Kasumi-1 (cell line): ENCODE measurements around the gene SMARCD3.

Source experiments
- DNase-seq, 2 experiments: peaks; one replicate each; lab custom pipeline; 2025; lab: John Stamatoyannopoulos, UW

Gene SMARCD3

DNA sequence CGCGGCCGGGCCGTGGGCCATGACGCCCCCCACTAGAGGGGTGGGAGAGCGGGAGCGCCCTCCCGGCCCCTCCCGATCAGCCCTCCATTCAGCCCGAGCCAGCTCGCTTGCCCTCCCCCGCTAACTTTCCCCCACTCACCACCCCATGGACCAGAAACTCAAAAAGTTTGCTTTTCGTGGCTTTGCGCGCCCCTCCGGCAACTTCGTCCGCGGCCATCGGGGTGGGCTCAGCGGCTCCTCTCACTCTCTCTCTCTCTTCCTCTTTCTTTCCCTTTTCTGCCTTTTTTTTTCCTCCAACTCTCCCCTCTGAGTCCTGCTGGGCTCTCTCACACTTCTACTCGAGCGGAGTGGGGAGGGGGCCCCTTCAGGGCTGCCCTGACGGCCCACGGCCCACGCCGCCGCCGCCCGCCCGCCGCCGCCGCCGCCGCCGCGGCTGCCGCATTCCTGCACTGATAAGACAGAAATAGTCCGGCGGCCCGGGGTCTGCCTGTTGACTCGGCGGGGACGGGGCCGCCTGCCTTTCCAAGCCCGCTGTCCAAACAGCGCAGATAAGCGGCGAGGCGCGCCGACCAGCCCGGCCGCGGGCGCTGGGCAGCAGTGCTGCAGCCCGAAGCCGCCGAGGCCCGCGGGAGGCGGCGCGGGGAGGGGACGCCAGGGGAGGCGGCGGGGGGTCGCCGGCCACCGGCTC is at the start of gene SMARCD3:
SMARCD3 (minus strand) TSS at position 349 of the 688 bp plus-strand sequence; CDS start at position 217, 132 bp downstream.
- no peak for DNase-seq

DNA sequence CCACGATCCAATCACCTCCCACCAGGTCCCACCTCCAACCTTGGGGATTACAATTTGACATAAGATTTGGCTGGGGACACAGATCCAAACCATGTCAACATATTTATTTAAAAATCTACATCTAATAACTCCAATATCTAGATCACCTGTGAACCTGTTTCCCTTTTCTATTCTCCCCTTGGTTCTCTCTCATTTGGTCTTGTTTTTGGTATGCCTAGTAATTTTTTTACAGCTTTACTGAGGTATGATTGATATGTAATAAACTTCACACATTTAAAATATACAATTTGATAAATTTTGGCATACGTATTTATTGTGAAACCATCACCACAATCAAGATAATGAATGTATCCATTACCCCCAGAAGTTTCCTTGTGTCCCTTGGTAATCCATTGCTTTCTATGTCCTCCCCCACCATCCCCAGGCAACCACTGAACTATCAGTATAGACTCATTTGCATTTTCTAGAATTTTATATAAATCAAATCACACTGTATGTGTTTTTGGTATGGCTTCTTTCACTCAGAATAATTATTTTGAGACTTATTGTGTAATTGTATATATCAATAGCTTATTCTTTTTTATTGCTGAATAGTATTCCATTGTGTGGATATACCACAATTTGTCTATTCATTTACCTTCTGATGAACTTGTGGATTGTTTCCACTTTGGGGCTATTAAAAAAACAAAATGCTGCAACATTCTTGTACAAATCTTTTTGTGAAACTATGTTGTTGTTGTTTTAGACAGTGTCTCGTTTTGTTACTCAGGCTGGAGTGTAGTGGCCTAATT is 47.9 kb upstream of the SMARCD3 start:
- no peak for DNase-seq

DNA sequence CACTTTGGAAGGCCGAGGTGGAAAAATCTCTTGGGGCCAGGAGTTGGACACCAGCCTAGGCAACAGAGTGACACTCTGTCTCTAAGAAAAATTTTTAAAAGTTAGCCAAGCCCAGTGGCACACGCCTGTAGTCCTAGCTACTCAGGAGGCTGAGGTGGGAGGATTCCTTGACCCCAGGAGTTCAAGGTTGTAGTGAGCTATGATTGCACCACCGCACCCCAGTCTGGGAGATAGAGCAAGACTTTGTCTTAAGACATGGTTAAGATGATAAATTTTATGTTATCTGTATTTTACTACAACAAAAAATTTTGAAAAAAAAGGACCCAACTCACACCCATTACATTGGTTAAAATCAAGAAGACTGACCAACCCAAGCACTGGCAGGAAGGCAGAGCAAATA is 44.4 kb upstream of the SMARCD3 start:
- no peak for DNase-seq

DNA sequence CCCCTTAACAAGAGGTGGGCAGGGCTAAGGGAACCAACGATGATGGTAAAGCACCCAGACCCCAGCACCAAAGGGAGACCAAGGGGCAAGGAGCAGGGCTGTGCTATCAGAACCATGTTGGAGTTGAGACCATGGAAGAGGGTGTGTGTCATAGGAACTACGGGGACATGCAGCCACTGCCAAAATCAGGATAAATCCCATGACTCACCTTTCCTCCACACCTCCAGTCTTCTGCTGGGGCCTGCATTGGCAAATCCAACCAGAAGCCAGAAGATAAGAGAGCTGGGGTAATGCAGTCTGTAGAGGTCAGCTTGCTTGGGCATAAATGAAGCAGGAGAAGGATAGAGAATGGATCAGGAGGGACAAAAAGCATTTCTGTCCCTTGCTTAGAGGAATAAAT is 42.7 kb upstream of the SMARCD3 start:
- no peak for DNase-seq

DNA sequence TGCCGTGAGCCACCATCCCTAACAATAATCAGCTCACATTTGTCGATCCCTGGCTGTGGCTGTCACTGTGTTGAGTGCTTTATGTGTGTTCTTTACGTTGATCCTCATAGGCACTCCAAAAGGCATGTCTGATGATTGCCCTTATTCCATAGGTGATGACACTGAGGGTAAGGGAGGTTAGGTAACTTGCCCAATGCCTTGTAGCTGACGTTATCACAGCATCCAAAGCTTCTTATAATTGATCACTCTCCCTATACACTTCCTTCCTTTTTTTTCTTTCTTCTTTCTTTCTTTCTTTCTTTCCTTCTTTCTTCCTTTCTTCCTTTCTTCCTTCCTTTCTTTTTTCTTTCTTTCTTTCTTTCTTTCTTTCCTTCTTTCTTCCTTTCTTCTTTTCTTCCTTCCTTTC is 41.9 kb upstream of the SMARCD3 start:
- no peak for DNase-seq

DNA sequence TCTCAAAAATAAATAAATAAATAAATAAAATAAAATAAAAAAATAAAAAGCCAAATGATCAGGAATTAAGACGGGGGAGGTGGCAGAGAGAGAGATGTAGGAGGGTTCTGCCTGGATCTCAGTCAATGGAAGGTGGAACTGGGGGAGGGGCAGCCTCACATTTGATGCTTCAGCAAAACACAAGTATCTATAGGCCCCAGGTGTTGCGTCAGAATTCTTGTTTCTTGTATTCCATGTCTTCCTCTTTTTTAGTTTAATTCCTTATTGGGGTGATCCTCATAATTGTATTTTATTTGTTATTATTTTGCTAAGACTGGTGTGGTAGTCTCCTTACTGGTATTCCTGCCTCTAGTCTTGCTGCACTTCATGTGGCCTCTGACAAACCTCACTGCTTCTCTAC is 41.4 kb upstream of the SMARCD3 start:
- peak in 1 of 2 experiments; percentile 8 for DNase-seq

DNA sequence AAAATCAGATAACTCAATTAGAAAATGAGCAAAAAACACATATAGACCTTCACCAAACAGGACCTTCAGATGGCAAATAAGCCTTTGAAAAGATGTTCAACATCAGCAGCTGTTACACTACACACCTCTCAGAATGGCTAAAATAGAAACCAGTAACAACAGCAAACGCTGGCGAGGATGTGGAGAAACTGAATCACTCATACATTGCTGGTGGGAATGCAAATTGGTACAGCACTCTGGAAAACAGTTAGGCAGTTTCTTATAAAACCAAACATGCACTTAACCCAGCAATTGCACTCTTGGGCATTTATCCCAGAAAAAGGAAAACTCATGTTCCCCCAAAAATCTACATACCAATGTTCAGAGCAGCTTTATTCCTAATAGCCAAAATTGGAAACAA is 37.7 kb upstream of the SMARCD3 start:
- no peak for DNase-seq

DNA sequence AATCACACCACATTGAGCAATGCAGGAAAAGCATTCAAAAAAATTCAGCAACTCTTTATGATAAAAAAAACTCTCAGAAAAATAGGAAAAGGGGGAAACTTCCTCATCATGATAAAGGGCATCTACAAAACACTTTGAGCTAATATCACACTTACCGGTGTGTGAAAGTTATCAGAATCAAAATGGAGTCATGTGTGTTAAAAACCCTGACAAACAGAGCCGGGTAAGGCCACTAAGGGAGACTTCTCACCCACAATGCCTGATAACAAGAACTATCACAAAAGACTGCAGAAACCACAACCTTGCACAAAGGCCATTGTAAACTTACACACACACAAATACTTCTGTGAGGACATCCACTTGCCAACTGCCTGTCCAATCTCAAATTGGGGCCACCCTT is 34.8 kb upstream of the SMARCD3 start:
- DNase-seq: no peak

DNA sequence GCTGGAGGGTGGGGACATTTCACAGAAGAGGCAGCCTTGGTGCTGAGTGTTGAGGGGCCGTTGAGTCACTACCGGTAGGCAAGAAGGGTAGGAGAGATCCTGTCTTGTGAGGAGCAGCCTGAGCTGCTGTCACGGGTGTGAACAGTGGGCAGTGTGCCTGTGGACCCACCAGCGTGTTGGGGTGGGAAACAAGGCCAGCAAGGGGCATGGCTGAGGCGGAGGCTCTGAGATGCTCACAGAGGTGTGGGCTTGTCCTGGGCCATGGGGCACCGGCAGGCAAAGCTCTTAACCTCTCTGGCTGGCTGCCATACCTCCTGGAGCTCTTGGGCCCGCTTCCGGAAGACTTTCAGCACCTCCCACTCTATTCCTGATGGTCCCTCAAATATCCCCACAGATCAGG is 33.6 kb upstream of the SMARCD3 start:
- DNase-seq: no peak

DNA sequence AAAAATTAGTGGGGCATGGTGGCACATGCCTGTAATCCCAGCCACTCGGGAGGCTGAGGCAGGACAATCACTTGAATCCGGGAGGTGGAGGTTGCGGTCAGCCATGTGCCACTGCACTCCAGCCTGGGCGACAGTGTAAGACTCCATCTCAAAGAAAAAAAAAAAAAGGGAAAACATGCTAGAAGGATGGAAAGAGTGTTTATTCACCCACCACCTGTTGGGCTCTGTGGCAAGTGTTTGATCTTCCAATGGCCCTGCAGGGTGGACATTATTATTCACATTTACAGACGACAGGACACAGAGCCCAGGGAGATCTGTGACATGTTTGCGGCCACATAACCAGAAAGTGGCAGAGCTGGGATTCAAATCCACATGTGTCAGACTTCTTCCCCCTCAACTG is 33.2 kb upstream of the SMARCD3 start:
- no peak for DNase-seq

DNA sequence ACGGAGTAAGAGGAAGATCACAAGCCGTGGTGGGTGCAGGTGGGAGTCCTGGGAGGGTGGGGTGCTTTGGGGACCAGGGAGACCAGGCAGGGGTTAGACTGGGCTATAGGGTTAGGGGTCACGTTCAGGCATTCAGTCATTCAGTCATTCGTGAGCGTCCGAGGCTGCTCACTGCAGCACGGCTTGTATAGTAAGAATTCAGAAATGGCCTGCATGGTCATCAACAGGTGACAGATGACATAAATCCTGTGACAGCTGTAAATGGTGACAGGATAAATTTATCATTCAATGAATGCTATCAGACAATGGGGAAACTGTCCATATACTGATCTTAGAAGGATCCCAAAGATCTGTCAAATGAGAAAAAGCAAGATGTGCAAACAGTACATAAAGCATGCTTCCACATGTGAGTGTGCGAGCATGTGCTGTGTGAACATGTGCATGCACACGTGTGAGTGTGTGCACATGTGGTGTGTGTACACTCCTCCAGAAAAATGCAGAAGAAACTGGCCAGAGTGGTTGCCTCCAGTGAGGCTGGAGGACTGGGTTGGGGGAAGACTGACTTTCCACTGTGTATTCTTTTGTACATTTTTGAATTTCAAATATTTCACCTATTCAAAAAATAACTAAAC is 32.0 kb upstream of the SMARCD3 start:
- no peak for DNase-seq

DNA sequence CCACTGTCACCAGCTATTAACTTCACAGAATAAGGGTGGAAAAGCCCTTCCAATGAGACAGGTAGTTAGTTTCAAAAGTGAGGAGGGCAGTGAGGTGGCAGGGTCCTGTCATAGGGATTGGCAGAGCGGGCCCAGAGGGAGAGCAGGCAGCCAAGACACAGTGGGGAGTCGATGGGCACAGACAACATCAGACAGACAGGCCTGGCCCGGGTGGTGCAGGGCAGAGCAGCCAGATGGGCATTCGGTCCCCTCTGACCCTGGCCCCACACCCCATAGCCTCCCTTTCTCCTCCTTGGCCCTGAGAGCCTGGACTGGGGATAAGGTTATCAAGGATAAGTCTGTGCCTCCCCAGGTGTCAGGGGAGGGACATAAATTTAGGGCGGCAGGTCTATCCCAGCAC is 31.4 kb upstream of the SMARCD3 start:
- DNase-seq: no peak

DNA sequence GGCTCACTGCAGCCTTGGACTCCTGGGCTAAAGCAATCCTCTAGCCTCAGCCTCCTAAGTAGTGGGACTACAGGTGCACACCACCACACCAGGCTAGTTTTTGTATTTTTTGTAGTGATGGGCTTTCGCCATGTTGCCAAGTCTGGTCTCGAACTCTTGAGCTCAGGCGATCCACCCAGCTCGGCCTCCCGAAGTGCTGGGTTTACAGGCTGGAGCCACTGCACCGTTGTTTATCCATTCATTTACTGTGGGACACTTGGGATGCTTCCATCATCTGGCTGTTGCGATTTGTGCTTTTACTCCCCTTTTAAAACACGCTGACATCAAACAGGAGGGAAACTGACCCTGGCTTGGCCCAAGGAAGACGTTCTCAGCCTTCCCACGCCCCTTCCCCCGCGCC is 30.5 kb upstream of the SMARCD3 start:
- DNase-seq: no peak

DNA sequence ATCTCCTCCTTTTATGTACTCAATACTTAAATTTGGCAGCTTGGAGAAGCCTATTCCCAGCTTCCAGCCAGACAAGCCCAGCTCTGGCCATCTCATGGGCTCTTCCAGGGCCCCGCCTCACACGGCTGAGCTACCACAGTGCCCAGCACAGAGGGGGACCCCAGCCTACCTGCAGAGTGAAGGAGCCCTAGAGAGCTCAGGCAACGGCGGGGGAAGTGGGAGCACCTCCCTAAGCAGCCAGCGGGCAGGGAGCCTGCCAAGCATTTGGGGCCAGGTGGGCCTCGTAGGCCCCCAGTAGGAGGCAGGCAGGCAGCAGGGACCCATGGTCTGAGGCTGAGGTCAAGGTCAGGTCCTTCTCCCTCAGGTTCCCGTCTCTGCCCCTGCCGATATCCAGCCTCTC is 29.1 kb upstream of the SMARCD3 start:
- no peak for DNase-seq

DNA sequence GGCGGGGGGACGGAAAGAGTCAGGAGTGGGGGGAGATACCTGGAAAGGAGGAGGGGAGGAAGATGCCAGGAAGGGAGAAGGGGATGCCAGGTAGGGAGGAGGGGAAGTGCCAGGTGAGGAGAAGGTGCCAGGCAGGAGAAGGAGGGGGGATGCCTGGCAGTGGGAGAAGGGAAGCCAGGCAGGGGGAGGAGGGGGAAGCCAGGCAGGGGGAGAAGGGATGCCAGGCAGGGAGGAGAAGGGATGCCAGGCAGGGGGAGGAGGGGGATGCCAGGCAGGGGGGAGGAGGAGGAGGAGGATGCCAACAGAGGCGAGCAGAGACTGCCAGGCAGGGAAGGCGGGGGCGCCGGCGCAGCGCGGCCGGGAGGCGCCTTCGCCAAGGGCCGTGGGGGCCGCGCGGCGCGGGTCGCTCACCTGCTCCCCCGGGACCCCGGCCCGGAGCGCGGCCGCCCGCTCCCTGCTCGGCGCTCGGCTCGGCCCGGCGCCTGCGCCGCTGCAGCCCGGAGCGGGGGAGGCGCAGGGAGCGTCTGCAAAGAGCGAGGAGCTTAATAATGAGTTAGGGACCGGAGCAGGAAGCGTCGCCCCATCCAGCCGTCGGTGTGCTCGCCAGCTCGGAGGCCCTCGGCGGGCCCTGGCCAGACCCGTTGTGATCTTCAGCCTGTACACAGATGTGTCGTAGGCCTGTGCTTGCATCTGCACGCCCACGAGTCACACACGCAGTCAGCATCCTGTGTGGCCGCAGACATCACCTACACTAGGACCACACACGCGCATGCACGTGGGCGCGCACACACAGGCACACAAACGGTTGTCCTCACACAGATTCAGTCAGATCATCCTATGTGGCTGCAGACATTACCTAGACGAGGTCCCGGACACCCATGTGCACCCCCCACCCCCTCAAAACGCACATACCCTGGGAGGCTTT is 28.4 kb upstream of the SMARCD3 start:
- peak; percentile 57 to 81 for DNase-seq

DNA sequence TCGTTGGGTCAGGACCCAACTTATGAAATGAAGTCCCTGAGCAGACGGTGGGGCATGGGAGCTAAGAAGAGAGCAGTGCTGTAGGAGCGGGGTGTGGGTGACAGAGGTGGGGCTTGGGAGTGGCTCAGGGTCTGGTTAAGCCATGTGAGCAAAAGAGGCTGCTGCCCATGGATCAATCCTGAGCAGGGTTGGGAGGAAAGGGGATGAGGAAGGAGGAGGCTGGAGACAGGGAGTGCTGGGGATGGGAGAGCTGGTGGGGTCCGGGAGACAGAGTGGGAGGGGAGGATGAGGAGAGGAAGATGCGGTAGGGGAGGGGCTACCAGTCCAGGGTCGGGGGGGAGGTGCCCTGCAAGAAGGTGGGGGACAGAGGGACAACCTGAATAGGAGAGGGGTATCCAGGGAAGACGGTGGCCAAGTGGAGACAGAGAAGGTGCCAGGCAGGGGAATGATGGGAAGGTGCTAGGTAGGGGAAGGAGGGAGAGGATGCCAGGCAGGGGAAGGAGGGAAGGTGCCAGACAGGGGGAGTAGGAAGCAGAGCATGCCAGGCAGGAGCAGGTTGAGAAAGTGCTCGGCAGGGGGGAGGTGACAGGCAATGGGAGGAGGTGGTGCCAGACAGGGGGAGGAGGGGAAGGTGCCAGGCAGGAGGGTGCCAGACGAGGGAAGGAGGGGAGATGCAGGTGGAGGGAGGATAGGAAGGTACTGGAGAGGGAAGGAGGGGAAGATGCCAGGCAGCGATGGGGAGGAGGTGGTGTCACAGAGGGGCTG is 27.5 kb upstream of the SMARCD3 start:
- no peak for DNase-seq

DNA sequence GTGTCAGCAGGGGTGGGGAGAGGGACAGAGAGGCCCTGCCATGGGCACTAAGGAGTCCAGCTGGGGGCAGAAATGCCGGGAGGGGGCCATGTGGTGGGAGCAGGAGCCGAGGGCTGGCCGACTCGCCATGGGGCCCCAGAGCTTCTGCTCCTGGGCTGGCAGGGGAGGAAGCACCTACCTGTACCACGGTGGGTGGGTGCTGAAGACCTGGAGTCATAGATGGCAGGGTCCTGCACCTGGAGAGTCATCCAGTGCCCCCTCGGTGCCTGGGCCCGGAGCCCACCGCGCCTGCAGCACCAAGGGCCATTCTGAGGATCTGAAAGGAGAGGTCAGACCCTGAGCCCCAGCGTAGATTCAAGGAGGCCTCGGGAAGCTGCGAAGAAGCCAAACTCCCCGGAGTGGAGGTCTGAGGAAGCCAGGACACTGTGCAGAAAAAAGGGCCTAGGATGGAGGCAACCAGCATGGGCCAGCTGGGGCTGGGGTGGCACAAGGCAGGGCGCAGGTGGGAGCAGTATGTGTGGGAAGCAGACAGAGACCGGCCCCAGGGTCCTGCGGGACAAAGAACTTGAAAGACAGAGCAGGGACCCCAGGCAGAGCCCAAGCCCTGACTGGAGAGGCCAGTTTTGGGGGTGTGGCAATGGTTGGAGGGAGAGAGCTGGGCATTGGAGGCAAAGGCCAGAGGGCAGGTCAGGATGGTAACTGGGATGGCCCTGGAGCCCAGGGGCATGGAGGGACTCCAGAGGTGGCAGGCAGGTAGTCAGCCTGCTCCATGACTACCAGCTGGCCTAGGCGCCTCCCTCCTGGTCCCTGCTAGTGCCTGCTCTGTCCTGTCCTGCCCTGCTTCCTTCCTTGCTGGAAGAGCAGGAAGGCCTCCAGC is 26.7 kb upstream of the SMARCD3 start:
- DNase-seq: no peak

DNA sequence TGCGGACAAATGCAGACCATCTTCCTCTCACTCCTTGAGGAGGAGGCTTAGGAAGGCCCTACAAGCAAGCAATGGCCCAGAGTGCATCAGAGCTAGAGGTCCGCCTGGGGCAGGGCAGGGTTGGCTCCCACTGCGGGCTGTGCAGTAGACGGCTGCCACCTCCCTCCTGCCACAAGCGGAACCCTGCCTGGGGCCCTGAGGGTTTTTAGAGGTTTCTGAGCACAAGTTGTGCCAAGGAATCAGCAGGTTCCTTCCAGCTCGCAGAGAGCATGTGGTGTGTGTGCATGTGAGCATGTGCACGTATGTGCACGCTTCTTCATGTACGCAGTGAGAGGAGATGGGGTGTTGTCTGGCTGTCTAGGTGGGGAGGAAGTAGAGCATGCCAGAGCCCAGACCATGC is 25.9 kb upstream of the SMARCD3 start:
- DNase-seq: no peak

DNA sequence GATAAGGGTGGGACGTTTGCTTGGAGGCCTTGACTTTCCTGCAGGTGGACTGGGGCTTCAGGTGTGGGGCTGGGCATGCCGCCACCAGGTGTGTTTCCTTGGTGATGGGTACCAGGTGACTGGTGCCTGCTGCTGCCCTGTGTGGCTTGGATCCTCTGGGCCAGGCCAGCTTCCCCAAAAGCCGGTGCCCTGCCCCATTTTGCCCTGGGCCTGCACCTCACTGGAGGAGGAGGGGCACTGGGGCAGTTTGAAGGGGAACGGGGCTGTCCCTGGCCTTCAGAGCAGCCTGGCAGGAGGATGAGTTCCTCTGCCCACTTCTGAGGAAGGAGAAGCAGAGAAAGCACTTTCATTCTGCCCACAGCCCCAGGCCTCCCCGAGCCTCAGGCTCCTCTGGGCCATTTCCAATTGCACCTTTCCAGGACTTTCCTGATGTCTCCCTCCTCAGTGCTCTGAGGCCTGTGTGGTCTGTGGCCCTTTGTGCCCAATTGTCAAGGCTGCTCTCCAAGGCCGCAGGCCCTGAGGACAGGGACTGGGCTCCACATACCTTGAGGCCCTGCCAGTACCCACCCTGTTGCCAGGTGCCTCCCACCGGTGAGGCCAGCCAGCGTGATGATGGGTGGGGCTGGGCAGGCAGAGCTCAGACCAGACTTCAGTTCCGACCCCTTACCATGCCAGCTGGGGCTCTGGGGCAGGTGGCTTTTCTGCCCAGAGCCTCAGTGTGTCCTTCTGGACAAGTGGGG is 25.3 kb upstream of the SMARCD3 start:
- DNase-seq: no peak

DNA sequence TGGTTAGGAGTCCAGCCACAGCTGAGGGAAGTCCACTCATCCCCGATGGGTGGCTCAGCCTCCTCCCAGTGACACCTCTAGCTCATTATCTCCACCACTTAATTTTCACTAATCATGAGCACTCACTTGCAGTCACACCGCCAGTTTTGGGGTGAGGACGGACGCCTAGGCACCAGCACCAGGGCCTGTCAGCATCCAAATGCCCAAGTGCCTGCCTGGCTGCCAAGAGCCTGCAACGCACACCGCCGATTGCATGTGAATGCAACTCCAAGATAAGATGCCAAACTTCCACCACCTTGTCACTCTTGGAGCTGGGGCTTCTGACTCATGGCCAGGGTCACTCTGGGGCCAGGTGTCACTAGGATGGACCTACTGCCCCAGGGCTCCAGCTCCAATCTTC is 24.4 kb upstream of the SMARCD3 start:
- DNase-seq: no peak
